Measurements from ENCODE around the gene ATXN1. TPM values are rescaled to one million over a fixed set of nuclear protein-coding genes. Genes with fewer than 3 reads are reported as not detected.
"Not testable (repeated sequence)": the region's sequence is repeated elsewhere in the genome, so short reads cannot be mapped to it uniquely, and the experiment has no call there.

Gene ATXN1
- total RNA-seq, 2 donors from 2014 or later = 34.6 to 36.7 TPM

- peak in 1 of 2 donors; percentile 36 for ATAC-seq
- no peak for DNase-seq
- intact Hi-C loops (cut with DNase I) = no loop called here
These were observed 49.6 kb downstream of the ATXN1 start for GRCh38 chr6:16711546-16712254.

- intact Hi-C loops (cut with DNase I) = no loop called here
- no peak for ATAC-seq
These were observed 54.1 kb downstream of the ATXN1 start for GRCh38 chr6:16706911-16707783.

GRCh38 chr6:16706491-16706890 is 54.8 kb downstream of the ATXN1 start:
- ATAC-seq; DNase-seq; intact Hi-C loops (cut with DNase I): not testable (repeated sequence)

More at GRCh38 chr6:16706911-16707783, 54.1 kb downstream of the ATXN1 start:
- no peak for DNase-seq

GRCh38 chr6:16706029-16706428 is 55.2 kb downstream of the ATXN1 start:
- ATAC-seq (no peak), DNase-seq (no peak)
- intact Hi-C loops (cut with DNase I) = no loop called here

- ATAC-seq (peak in 1 of 2 donors; percentile 35), DNase-seq (no peak)
- intact Hi-C loops (cut with DNase I) = no loop called here
These were observed 55.9 kb downstream of the ATXN1 start for GRCh38 chr6:16705081-16705993.

GRCh38 chr6:16704401-16705045 is 56.7 kb downstream of the ATXN1 start:
- DNase-seq (no peak), ATAC-seq (peak; percentile 41 to 57)
- intact Hi-C loops (cut with DNase I) = no loop called here

- DNase-seq; ATAC-seq; intact Hi-C loops (cut with DNase I): not testable (repeated sequence)
These were observed 58.5 kb downstream of the ATXN1 start for GRCh38 chr6:16702627-16703378.

- DNase-seq (no peak), ATAC-seq (no peak)
- intact Hi-C loops (cut with DNase I) = no loop called here
These were observed 60.4 kb downstream of the ATXN1 start for GRCh38 chr6:16700916-16701234.

GRCh38 chr6:16700202-16700915 is 60.9 kb downstream of the ATXN1 start:
- intact Hi-C loops (cut with DNase I) = no loop called here
- ATAC-seq = peak; percentile 47 to 60
- DNase-seq = no peak

GRCh38 chr6:16698997-16699868 is 62.0 kb downstream of the ATXN1 start:
- peak in 1 of 2 donors; percentile 61 for ATAC-seq
- DNase-seq = no peak
- intact Hi-C loops (cut with DNase I) = no loop called here

GRCh38 chr6:16698162-16698533 is 63.1 kb downstream of the ATXN1 start:
- DNase-seq (no peak), ATAC-seq (no peak)
- intact Hi-C loops (cut with DNase I) = no loop called here

GRCh38 chr6:16697437-16698161 is 63.7 kb downstream of the ATXN1 start:
- no peak for ATAC-seq
- intact Hi-C loops (cut with DNase I) = no loop called here
- DNase-seq = no peak

- intact Hi-C loops (cut with DNase I) = no loop called here
- DNase-seq (no peak), ATAC-seq (no peak)
These were observed 64.8 kb downstream of the ATXN1 start for GRCh38 chr6:16696496-16696895.

GRCh38 chr6:16694781-16695578 is 66.3 kb downstream of the ATXN1 start:
- intact Hi-C loops (cut with DNase I) = no loop called here
- DNase-seq = no peak
- ATAC-seq = peak in 1 of 2 donors; percentile 34

- ATAC-seq (no peak), DNase-seq (no peak)
- intact Hi-C loops (cut with DNase I) = no loop called here
These were observed 69.9 kb downstream of the ATXN1 start for GRCh38 chr6:16691324-16691723.
